C1 segment of cervical spinal cord (tissue), 14 donors: ENCODE data around the gene VAC14.
A peak's percentile ranks its signal among the peaks of the same experiment; 100 is the strongest.

Experiments used
- DNase-seq, 14 donors: peaks; one replicate each; lab custom pipeline; 2025; lab: John Stamatoyannopoulos, UW

VAC14 gene

DNA sequence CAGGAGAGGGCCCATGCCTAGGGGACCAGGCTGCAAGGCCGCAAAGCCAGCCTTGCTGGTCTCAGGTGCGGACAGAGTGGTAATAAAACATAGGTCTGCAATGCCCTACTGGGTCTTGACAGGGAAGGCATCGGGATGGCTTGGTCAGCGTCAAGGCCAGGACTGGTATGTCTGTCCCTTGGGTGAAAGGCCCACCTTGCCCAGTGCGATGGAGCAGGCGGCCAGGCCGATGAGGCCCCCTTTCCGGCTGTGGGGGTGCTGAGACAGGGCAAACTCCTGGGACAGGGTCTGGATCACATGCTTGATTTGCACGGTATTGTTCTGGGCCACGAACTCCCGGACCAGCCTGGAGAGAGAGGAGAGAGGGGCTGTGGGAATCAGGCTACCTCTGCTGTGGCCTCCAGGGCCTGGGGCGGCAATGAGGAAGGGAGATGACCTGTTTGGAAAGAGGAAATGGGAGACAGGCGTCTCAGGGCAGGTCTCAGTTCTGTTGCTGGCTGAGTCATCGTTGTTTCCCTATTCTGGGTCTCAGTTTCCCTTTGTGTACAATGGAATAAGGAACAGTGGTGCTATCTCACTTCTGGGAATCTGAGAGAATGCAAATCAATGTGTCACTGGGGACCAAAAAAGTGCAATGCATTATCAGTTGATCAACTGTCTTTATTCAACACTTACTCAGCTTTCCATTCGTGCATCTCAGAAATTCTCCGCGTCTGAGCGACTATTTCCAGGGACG is 14.8 kb downstream of the VAC14 start:
- DNase-seq, result no peak

DNA sequence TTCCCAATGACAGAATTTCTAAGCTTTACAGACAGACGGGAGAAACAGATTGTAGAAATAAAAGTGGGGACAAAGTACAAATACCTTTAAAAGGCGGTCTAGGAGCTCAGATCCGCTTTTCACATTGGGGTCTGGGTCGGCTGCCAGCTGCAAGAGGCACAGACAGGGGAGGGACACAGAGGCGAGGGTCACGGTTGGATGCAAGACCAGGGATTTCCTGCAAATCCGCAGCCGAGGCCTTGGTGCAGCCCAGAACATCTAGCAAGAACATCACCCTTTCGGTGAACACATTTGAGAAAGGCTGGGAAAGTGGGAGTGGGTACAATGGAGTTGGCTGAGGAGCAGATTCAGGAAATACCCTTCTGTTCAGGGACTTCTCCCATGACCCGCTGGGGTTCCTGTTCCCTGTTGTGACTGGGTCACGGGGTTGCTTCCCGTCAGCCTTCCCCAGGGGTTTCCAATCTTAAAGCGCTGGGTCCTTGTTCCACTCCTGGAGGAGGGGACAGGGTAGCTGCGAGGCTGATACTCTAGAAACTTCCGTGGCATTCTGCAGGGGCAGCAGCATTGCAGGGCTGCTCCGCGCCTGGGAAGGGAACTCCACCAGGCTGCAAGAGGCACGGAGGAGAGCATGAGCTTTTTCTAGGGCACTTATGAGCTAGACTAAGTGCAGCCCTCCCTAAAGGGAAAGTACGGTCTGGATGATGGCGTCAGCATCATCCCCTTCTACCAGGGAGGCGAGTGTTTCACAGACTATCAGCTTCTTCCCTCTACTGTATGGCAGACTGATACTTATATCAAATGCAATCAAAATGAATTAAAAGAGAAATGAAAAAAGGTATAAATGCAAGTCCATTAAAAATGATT is 16.0 kb downstream of the VAC14 start:
- no peak for DNase-seq

DNA sequence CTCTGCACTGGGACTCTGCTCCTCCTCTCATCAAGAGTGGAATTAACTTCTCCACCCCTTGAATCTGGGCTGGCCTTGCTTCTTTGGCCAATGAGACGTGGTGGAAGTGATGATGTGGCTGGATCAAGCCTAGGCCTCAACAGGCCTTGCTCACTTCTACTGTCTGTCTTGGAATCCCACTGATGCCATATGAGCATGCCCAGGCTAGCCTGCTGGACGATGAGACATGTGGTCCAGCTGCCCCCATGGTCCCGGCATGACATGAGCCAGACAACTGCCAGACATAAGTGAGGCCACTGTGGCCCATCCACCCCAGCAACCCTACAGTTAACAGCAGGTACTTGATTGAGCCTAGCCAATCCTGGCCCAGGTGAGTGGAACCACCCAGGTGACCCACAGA is 18.7 kb downstream of the VAC14 start:
- DNase-seq, result no peak

DNA sequence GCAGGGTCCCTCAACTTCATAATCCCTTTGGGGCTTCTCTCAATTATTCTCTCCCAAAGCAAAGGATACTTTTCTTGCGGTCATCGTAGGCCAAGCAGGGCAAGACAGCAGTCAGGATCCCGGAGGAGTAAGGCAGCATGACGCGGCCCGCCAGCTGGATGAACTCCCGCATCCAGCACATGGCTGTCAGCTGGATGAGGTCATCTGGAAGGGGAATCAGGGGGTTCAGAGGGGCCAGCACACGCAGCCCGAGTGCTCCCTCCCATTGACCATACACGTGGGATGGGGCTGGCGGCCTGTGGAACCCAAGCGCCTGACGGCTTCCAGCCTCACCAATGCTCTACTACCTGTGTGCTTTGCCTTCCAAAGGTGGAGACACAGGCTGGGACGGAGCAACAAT is 19.2 kb downstream of the VAC14 start:
- DNase-seq, result no peak

DNA sequence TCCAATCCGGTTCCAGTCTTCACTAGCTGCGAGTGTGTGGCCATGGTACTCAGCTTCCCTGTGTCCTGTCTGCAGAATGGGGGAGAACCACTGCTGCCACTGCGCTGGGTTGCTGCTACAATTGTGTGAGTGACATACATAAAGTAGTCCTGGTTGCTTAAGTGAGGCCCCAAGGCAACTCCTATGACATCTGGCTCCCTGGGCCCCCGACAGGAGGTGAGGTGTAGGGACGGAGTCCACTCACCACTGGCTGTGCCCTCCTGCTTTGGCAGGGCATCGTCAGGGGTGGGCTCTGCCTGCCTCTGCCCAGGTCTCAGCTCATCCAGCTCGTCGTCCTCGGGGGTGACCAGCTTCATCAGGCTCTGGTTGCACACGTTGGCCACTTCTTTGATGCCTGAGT is 20.4 kb downstream of the VAC14 start:
- DNase-seq, result no peak

DNA sequence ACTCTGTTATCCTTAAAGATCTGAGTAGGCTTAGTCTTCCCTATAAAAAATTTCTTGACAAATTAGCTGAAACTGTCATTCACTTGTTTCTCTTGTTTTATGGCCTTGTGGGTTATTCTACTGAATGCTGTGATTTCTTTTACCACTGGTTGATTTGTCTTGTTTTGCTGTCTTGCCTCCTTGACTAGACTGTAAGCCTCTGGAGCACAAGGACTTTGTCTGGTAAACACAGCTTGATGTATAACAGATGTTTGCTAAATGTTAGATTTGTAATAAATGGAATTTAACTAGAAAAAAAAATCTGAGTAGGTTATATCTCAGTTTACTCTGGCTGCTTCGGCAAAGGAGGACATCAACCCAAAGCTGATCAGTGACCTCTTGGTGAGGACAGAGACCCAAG is 21.6 kb downstream of the VAC14 start:
- DNase-seq, result no peak

DNA sequence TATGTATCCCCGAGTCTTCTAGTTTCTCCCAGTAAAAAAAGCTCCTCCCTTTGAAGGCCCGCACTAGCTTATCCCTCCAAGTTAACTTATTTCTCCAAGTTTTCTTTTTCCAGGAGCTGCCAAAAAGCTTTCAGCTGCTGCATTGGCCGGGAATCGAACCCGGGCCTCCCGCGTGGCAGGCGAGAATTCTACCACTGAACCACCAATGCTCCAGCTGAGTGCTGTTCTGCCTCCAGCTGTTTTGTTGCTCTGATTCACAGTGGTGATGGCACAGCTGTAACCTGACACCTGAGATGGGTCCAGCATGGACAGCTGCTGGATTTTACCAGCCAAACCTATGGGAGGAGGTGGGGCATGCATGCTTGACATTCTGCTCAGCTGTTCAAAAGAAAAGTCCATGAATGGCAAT is 22.1 kb downstream of the VAC14 start:
- peak in 2 of 14 donors; percentile 8 to 14 for DNase-seq

DNA sequence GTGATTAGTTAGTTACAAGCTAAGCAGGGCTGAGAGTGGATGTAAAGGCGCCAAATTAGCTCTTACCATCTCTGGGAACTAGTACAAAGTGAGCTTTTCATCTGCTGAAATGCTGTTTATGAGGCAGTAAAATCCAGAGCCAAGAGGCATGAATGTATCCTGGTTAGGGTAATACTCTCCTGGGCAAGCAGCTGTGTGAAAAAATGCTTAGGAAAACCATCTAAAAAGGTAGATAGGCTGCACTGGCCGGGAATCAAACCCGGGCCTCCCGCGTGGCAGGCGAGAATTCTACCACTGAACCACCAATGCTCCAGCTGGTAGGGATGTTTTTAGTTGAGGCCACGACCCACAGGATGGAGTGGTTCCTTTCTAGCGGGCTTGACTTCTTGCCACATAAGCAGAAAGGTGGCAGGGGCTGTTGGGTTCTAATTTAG is 23.0 kb downstream of the VAC14 start:
- DNase-seq, result no peak

DNA sequence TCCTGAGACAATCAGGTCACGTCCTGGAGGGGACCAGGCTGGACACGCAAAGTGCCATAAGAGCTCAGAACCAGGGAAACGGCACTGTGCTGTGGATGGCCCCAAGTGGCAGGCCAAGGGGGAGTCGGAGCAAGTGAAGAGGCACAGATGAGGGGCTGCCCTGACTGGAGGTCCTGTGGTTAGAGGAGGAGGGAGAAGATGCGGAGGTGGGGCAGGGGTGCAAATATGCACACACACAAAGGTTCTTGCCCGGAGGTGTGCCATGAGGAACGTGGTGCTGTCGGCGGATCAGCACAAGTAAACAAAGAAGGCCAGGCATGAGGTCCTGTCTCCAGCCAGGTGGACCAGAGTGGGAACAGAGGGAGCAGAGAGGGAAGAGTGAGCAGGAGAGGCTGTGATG is 23.5 kb downstream of the VAC14 start:
- DNase-seq, result no peak

DNA sequence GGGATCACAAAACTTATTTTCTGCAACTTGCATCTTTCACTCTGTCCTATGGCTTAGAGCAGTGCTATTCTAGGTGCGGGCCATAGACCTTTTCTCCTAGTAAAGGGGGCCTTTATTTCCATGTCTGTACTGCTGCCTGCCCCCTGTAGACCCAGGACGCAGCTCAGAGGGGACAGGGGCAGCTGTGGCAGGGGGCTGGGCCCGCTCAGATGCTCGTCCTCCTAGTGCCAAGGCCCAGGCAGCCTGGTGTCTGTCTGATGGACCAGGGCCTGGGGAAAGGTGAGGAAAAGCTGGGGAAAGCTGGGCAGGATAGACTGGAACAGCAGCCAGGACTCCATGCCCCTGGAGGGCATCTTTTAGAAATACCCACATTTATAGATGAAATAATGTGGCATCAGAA is 25.6 kb downstream of the VAC14 start:
- DNase-seq, result no peak

DNA sequence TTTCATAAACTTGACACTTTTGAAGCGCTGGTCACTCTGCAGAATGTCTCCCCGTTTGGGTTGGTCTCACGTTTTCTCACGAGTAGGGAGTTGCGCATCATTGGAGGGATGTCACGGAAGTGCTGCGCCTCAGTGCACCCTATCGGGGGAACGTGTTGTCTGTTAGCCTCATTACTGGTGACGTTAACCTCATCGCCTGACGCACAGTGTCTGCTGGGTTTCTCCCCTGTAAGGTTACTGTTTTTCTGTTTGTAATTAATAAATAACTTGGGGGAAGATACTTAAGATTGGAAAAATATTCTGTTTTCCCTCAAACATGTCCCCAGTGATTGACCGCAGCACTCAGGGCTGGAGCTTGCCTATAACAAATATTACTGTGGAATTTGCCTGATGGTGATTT is 26.7 kb downstream of the VAC14 start:
- no peak for DNase-seq

DNA sequence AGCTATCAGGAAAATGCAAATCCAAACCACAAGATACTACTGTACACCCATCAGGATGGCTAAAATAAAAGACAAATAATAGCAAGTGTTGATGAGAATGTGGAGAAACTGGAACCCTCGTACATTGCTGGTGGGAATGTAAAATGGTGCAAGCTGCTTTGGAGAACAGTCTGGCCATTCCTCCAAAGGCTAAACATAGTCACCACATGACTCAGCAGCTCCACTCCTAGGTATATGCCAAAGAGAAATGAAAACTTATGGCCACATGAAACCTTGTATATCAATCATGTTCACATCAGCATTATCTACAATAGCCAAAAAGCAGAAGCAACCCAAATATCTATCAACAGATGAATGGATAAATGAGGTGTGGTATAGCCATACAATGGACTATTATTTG is 28.5 kb downstream of the VAC14 start:
- no peak for DNase-seq

DNA sequence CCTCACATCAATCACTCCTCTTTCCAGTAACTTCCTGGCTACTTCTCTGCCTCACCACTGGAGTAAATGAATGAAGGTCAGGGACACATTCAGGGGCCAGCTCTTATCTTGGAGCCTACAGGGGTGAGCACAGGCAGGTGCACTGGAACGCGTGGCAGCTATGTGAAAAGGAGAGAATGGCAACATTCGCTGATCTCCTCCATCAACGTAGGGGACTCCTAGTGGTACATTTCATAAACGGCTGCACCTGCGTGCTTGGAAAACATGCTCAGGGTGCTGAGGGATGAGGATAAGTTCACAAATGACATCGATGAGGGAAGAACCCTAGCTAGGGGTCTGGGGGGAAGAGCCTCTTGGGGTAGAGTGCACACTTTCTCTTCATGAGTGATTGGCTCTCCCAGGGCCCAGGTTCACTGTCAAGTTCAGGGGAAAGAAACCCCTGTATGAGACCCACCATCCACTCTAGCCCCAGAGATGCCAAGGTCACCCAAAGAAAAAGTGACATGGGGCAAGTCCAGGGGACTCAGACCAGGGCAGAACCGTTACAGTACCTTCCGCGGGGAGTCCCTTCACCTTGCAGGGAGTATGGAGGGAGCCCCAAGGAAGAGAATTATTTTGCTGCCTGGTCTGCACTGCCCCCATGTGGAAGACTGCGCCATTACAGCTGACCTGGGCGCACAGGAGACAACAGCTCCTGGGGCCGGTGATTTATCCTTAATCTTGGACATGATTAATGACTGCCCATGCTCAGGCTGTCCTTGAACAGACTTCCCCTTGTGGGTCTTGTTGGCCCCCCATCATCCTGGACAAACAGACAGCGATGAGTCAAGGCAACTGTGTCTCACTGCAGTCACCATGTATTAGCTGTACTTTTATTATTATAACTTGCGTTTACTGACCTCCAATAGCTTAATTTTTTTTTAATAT is 30.1 kb downstream of the VAC14 start:
- DNase-seq, result peak in 11 of 14 donors; percentile 9 to 69 (median 43)

DNA sequence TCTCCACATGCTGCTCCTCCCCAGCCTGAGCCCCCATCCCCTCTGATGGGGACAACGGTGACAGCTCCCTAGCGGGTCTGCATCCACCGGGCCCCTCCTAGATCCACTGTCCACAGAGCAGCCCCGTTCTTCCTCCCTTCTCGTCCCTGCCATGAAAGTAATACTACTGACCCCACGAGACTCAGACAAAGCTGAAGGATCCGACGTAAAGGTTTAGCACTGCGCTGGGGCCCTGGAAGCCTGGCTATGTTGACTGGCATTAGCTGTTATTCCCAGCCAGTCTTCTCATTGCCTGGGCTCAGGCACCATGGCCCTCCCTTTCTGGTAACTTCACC is 30.7 kb downstream of the VAC14 start:
- DNase-seq, result peak in 1 of 14 donors; percentile 52

DNA sequence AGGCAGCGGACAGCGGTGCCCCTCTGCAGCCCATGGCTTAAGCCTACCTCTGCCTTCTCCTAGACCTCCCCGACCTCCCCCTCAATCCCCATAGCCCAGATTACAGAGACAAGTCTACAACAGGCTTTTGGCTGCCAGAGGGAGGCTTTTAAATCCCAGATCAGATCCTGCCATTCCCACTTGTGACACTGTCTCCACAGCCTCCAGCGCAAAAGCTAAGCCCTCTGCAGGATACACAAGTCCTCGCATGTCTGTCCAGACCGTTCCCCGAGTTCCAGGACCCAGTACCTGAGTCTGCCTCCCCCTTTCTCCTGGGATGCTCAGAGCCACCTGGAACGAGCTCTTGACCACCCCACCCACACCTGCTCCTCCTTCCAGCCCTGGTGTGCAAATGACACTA is 31.2 kb downstream of the VAC14 start:
- DNase-seq, result no peak

DNA sequence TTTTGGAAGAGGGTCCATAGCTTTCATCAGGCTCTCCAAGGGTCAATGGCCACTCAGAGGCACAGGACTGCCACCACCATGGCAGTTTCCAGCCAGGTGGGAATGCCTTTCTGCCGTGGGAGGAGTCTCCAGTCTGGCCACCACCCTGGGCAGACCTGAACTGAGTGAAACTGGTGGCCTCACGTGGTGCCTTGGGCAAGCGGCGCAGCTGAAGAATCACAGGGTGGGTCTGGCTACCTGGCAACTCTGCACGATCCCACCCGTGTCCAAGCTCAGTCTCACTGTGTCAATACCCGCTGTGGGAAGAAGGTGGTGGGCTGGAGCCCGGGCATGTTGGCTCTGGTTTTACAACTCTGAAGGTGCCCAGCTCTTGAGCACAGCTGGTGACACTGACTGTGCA is 31.8 kb downstream of the VAC14 start:
- no peak for DNase-seq

DNA sequence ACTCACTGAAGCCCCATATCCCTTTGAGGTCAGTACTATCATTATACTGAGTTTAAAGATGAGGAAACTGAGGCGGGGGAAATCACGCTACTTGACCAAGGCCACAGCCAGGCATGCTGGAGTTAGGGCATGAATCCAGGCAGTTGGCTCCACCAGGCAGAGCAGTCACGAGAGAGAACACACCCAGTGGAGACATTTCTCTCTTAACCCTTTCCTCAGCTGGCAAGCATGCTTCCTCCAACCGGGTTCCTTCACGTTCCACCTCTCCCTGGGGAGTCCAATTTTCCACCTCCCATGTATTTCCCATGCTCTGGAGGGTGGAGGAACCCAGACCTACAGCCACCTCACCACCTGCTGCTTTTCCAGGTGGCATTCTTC is 32.8 kb downstream of the VAC14 start:
- no peak for DNase-seq

DNA sequence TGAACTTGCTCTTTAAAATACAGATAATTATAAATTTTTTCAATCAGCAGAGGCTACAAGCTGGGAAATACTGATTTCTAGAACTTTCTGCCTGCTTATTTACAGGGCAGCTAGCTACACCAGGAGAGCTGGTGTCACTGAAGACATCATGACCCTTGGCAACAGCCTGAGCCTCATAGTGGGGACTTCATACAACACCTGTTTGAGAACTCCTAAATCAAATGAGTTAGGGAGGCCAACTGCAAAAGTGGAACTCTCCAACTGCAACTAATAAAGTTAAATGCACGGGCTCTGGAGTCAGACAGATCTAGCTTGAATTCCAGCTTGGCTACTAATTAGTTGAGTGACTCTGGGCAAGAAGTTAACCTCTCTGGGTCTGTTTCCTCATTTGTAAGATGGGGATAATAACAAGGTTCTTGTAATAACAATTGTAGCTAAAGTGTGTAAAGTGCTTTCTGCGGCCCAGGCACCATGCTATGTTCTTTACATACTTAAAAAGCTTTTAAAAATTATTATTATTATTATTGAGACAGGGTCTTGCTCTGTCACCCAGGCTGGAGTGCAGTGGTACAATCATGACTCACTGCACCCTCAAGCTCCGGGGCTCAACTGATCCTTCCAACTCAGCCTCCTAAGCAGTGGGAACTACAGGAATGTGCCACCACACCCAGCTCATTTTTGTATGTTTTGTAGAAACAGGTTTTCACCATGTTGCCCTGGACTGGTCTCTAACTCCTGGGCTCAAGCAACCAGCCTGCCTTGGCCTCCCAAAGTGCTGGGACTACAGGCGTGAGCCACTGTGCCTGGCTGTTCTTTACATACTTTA is 33.4 kb downstream of the VAC14 start:
- DNase-seq, result no peak

DNA sequence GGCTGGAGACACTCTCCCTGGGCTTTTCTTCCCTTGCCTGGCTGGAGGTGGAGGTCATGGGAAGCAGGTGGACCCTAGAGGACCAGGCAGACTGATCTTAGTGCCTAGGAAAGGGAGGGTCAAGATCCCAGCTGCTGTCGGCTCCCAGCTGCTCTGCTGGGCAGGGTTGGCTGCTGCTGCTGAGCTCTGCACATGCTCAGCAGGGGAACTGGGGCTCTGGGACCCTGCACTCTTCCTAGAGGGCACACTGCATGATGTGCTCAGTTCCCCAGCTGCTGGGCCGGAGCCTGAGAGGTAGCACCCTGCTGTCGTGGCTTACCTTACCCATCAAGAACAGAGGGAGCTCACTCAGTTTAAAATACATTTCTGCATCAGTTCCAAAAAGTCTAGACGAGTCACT is 34.3 kb downstream of the VAC14 start:
- DNase-seq, result no peak

DNA sequence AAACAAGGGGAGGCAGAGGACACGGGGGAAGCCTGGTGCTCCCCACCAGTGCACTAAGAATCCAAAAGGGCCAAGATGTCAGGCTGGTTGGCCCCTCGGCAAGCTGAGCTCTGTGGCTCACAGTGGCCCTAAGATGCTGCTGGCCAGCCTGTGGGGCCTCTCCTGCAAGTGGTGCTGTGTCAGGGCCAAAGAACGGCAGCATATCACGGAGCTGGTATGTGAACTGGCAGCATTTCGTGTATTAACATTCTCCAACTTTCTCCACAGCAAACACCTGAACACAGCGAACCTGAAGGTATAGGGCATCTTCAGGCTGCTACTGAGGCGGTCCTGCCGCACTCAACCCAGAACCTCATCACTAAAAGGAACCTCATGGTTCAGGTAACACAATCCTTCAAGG is 34.8 kb downstream of the VAC14 start:
- no peak for DNase-seq

DNA sequence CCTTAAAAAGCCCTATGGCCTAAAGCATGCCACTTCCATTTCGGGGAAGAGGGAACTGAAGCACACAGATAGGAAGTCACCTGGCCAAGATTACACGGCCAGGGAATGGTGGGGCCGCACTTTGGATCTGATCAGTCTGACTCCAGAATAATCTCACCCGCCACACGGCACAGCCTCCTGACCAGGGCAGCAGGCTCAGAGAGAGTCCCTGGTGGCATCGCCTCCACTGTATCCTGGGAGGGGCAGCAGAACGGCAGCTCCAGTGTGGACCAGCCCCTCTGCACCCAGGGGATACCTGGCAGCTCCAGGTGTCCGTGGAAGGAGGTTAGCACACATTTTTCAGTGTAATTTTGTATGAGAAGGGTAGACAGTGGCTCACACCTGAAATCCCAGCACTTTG is 35.5 kb downstream of the VAC14 start:
- no peak for DNase-seq
